SW 1271 (cell line): ENCODE results near the gene EVC2.
A peak's percentile ranks its signal among the peaks of the same experiment; 100 is the strongest.
"Not testable (repeated sequence)": the region's sequence is repeated elsewhere in the genome, so short reads cannot be mapped to it uniquely, and the experiment has no call there.

Source experiments
- DNase-seq, 2 experiments: peaks; one replicate each; lab custom pipeline; 2025; lab: John Stamatoyannopoulos, UW

EVC2 gene

DNA sequence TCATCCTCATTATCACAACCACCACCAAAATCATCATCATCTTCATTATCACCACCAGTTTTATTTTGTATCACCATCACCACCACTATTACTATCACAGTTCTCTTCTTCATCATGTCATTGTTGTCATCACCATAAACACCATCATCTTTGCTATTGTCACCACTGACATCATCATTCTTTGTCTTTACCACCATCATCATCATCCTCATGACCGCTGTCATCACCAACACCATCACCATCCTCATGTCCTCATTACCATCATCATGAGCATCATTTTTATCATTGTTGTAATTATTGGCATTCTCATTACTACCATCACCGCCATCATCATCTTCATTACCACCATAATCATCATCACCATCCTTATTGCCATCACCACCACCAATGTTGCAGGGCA is 34.0 kb upstream of the EVC2 start:
- DNase-seq = no peak

DNA sequence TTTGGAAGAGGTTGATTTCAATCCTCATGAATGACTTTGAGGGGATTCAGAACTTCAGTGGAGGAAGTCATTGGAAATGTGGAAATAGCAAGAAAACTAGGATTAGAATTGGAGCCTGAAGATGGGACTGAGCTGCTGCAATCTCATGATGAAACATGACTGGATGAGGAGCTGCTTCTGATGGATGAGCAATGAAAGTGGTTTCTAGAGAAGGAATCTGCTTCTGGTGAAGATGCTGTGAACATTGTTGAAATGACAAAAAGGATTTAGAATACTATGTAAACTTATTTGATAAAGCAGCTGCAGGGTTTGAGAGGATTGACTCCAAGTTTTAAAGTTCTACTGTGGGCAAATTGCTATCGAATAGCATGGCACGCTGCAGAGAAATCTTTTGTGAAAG is 29.7 kb upstream of the EVC2 start:
- no peak for DNase-seq

DNA sequence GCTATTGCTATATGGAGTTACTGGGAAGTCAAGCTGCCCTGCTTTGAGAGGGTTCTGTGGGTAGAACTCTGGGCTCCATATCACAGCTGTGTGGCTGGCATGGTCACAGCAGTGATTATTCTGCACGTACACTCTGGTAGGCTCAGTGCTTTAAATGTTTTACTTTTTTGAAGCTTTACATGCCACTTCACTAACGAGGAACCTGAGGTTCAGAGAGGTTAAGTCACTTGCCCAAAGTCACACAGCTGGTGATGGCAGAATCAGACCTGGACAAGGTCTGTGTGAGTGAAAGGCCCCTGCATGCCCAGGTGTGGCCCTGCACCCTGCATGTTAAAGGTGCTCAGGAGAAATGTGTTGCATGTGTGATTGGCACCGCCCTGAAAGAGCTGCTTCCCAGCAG is 27.1 kb upstream of the EVC2 start:
- no peak for DNase-seq

DNA sequence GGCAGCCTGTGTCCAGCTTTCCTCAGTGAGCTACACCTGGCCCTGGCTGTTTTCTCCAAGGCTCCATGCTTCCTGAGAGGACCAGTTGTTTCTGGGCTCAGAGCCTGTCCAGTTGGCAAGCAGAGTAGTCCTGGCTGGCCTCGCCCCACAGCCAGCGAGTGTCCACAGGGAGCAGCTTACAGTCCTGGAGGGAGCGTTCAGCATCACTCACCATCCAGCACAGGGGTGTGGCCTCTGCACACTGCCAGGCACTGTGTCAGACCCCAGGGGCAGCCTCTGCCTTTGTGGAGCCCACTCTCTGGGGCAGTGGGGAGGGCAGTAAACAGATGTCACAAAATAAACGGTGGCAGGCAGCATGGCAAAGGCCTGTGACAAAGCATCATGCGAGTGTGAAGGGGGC is 26.5 kb upstream of the EVC2 start:
- DNase-seq = no peak

DNA sequence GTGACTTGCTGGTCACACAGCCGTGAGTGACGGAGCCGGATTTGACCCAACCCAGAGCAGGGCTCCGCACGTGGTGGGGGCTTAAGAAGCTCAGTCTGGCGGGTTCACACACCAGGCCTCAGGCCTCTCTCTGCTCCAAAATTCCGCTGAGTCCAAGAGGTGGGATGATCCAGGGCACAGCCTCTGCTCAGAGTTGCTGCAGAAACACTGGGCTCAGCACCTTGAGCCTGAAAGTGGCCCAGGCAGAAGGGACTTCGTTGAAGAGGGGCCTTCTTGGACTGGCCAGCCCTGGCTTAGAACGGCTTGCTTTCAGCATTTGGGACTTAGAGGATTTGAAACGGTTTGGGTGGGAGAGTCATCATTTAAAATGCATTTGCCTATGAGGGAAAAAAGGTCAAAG is 23.8 kb upstream of the EVC2 start:
- DNase-seq = no peak

DNA sequence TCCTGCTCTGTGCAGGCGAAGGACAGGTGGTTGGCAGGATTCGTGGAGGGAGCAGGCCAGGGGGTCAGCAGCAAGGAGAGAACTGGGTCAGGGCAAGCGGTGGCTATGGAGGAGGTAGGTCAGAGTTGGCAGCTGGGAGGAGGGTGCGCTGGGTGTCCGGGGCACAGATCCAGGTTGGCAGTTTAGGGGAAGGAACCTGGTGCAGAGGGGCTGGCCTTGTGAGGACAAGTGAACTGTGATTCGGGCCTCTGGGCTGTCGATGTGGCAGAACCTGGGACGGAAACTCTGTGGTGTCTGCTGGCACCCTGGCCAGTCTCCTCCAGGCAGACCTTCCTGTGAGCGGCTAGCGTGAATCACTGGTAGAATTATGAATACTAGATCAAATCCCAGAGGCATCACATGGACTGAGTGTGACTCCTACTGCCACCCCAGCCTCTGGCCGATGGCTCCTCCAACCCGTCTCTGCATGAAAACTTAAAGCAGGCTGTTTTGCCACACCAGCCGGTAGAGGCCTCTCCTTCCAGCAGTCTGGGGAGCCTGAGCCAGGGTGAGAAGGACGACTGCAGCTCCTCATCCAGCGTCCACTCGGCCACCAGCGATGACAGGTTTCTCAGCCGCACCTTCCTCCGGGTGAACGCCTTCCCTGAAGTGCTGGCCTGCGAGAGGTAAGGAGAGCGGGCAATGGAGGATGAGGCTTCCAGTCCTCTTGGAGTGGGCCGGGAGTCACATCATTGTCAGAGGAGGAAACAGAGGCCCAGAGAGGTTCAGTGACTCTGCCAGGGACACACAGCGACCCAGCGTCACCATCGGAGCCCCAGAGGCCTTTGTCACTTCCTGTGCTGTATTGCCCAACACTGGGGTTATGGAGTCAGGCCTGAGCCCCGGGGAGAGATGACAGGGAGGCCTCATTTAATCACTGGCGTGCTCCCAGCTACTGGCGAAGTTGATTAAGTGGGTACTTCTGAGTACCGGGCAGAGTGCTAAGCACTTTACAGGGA is 22.9 kb upstream of the EVC2 start:
- DNase-seq = no peak

DNA sequence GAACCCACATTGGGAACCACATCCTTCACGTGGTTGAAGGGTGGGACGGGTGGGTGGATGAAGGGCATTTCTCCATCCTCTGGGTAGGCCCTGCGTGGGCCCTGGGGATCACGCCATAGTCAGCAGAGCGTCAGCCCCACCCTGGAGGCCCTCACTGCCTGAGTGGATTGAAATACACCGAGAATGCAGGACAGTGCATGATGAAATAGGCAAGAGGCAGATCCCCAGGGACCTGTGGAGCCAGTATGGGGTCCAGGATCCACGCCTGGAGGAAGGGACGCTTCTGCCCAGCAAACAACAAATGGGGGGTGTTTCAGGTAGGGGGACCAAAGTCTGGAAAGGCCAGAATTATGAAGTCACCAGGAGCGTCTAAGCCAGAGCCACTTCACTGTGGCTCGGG is 22.1 kb upstream of the EVC2 start:
- no peak for DNase-seq

DNA sequence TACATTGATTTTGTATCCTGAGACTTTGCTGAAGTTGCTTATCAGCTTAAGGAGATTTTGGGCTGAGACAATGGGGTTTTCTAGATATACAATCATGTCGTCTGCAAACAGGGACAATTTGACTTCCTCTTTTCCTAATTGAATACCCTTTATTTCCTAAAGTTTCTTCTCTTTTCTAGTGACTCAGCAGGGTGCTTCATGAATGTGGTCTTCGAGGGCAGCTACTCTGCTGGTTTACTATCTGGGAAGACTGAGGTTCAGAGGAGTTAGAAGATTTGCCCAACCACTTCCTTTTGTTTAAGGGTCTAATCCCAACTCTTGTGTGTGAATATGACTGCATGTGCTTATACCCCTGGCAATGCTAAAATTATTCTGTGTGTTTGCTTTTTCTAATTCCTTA is 20.1 kb upstream of the EVC2 start:
- not testable (repeated sequence) for DNase-seq

DNA sequence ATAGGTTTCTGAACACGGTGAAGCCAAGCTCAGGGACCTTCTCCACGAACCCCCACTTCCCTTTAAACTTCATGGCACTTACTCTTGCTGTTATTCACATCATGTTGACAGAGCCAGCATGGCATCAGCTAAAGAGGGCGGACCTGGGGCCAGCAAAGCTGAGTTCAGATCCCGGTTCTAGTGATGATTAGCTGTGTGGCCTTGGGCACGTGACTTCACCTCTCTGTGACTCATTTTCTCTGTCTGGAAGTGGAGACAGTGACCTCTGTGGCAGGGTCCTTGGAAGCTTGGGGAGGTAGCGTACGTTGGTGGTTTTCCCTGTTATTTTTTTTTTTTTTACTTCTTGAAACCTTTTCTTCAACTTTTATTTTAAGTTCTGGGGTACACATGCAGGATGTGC is 16.0 kb upstream of the EVC2 start:
- no peak for DNase-seq

DNA sequence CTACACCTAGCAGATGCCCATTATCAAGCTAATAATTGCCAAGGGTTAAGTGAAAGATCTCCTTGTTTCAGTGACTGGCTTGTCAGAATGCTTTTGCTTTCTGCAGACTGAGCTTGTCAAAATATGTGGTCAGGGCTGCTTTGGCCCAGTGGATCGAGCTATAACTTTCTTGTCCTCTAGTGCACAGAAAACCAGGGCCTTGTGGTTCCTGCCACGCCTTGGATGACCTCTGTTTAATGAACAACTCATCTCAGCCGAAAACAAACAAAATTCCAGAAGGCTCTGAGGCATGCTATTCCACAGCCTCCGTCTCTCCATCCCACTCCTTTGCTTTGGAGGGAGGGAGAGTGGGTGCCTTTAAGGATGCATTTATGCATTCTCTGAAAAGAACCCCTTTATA is 14.0 kb upstream of the EVC2 start:
- DNase-seq = no peak

DNA sequence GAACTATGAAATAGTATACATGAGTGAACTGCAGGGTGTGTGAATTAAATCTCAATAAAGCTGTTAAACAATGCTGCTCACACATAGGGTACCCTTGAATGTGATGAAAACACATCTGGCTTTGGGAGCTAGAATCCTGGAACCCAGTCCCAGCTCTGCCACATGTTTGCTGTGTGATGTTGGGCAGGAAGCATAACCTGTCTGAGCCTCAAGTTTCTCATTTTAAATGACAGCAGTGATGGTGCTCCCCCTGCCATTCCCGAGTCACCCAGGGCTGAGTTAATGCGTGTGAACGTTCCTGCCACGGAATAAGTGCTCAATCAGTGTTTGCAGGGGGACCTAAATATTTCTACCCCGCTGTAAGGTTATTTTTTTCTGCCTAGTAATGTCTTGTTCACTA is 13.6 kb upstream of the EVC2 start:
- DNase-seq = no peak

DNA sequence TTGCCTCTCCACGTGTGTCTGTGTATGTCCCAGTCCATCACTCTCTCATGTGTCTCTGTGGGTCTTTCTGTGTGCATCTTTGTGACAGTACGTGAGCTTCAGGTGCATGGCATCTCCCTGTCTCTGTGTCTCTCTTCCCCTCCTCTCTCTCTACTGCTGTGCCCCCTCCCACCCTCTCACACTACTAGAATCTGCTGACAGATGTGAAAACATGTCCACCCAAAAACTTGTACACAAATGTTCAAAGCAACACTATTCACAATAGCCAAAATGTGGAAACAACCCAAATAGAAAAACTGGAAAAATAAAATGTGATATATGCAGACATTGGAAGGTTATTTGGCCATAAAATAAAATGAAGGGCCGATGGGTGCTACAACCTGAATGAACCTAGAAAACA is 12.6 kb upstream of the EVC2 start:
- no peak for DNase-seq

DNA sequence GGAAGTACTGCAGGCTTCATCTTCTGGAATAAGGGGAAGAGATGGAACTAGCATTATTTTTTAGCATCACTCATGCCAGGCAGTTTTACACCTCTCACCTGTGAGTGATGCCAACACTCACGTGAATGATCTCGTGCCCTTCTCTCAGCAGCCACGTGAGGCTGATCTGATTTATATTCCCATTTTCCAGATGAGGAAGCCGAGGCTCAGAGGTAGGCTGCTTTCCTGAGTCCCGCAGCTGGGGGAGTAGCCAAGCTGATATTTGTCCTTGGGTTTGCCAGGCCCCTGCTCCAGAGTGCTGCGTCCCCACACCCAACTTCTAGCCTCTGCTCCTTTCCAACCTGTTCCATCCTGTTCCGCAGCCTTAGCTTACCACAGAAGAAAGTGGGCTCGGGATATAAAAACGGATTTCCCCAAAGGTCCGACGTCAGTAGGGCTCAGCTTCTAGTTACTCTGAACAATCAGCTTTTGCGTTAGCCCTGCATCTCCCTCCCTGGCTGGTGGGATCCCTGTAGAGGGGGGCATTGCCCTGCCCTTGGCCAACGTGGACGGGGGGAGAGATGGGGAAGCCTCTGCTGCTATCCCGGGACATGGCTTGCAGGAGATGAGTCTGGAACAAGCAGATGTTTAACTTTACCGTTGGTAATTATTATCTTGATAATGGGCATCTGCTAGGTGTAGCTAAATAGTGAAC is 11.9 kb upstream of the EVC2 start:
- DNase-seq = no peak

DNA sequence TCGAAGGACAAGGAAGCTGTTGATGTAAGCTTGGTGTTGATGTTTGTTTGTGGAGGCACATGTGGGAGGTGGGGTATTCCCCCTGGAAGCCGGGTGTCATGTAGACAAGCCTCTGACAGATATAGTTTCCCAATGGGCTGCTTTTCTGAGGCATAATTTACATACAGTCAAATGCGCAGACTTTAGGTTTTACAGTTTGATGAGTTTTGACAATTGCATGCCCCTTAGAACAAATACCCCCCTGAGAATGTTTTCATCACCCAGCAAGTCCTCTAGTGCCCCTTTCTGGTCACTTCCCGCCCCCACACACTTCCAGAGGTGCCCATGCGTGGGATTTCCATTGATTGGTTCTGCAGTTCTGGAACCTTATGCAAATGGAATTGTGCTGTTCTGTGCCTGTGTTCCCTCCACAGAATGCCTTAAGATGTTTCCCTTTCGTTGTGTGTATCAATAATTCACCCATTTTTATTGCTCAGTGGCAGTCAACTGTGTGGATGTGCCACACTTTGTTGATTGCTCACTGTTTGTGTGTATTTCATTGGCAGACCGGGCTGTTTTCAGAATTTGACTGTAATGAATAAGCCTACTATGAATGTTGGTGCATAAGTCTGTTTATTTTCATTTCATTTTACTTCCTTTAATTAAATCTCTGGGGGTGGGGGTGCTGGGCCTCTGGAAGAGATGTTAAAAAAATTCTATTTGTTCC is 11.1 kb upstream of the EVC2 start:
- no peak for DNase-seq

DNA sequence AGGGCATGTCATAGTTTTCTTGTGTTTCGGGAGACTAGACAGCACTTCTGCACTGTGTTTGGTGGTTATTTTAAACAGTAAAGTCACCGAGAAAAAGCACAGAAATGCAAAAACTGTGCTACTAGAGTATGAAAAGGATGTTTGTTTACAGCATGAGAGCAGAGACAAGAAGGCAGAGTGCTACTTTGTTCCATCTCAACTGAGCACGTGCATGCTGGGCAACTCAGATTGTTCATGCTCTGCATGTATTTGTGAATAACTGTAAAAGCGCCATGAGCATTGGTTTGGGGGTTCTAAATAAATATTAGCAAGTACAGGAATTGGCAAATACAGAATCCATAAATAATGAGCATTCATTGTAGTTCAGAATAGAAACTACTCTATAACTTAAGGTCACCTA is 10.1 kb upstream of the EVC2 start:
- no peak for DNase-seq

DNA sequence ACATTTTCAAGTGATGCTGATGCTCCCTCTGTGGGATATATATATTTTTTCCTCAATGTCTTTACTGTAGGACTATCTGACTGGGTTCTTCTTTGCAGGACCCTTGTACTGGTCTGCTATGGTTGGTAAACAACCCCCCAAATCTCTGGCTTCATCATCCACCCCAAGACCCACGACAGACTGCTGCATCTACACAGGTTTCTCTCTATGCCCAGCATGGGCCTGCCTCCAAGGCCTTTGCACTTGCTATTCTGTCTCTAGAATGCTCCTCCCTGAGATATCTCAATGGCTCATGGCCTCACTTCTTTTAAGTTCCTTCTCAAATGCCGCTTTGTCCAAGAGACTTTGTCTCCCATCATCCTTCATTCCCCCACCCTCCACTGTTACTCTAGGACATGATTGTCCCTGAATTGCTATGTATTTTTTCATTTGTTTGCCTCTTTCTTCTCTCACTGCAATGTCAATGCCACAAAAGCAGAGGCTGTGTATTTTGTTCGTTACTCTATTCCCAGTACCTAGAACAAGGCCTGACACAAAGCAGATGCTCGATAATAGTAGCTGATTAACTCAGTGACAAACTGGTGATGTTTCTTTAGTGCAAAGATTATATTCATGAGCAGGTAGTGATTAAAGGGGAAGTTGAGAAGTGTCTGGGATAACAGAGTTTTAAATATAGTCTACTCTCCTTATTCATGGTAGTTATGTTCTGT is 9.2 kb upstream of the EVC2 start:
- DNase-seq = no peak

DNA sequence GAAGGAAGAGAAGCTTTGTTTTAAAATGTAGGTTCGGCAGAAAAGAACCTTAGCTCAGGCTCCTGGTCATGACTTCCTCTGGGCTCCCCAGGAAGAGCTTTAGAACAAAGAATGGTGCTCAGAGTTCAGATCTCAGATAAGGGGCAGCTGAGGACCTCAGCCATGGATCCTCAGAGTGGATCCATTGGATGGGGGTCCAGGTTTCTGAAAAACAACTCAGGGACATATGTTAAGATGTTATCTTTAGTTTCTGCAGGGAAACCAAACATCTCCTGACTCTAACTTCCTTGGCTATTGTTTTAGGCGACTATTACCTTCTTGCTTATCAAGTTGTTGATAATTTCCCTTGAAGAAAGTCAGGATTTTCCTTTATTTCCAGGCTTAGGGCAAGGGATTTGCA is 8.0 kb upstream of the EVC2 start:
- no peak for DNase-seq

DNA sequence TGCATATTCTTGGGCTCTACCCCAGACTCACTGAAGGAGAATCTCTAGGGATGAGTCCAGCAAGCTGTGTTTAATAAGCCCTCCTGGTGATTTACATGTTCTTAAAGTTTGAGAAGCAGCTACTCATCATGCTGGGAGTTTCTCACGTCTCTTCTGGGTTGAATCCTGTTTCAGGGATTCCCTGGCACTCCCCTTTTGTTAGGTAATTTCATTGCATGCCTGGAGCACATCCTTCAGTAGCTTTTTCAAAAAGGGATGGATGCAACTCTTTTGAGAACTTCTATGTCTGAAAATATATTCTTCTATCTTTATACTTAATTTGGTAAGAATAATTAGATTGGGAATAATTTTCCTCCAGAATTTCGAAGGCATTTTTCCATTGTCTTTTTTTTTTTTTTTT is 7.0 kb upstream of the EVC2 start:
- DNase-seq = no peak

DNA sequence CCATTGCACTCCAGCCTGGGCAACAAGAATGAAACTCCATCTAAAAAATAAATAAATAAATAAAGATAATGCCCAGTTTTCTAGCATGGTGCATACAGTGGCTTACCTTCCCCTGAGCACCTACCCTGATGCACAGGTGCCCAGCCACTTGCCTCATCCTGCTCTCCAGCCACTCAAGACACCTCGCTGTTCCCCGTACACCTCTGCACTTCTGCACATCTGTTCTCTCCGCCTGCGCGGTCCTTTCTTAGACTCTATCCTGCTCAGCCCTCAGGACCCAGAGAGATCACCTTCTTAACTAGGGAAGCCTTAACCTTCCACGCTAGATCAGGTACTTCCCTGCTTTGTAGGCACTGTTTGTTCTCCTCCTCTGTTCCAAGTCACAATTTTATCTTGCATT is 5.5 kb upstream of the EVC2 start:
- no peak for DNase-seq

DNA sequence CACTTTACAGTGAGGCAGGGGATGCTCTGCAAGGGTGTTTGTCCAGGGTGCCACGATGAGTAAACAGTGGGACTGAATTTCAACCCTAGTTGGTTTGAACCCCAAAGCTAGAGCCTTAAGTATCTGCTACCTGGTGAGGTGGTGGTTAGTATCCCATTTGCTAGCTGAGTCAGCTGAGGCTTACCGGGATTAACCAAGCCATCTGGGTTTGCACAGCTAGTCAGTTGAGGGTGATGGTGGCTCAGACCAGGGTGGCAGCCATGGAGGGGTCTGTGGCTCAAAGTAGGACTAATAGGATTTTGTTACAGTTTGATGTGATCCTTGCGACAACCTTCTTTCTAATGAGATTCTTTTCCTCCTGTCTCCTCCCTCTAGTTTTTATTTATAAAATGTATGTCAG is 4.6 kb upstream of the EVC2 start:
- no peak for DNase-seq

DNA sequence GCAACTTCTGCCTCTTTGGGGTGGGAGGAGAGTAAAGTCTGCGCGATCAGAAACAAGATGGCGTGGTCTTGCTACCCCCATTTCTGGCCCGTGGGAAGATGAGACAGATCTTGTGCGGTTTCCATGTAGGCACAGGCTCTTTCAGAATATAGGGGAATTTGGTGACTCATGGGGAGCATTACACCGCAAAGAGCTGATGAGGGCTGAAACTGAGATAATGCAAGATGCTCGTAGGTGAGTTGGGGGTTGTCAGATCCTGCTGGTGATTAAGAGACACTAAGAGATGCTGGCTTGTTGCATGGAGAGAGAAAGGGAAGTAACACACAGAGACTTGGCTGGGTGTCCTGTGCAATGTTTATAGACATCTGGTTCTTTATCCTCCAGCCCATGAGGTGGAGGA is 4.2 kb upstream of the EVC2 start:
- no peak for DNase-seq

DNA sequence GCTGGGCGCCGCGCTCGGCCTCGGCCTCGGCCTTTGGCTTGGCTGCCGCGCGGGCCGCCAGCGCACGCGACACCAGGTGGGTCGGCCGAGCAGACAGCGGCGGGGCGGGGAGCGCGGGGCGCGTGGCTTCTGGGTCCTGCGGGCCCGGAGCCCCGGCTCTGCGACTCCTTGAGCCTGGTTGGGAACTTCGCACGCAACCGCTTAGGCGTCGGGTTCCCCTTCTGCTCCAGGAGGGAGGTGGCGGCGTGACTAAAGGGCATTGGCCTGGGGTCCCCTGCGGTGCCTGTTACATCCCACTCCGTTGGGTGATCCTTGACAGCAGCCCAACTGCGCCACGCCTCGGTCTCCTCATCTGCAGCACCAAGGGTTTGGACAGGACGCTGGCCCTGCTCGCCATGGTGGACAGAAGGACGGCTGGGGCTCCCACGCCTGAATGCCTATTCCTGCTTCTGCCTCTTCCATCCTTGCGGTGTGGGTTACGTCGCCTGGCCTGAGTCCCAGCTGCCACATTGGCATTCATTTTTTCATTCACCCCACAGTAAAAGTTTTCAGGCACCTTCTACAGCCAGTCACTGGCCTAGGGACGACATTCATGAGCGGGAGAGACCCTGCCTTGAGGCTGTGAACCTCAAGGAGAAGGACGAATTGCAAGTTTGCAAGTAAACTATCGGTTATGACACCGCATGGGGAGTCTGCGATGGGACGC is 3.3 kb upstream of the EVC2 start:
- peak in 1 of 2 experiments; percentile 19 for DNase-seq
